Activated B cell treated with CpG ODN at 0.5 μM for 24 hours (primary cell): ENCODE measurements around the gene LGALS8. TPM values are rescaled to one million over a fixed set of nuclear protein-coding genes. Genes with fewer than 3 reads are reported as not detected.

Experiments used
- ATAC-seq: fragments of 200-7000 bp; cut with Tn5 transposase; one replicate; pipeline ENCODE4 v1.10.0; 2021; ENCODE audit warnings: low read depth, mild to moderate bottlenecking, moderate library complexity
- CTCF ChIA-PET: fragments of 350-600 bp; sonication (Branson Sonifier 250); formaldehyde crosslinking; loops from one replicate; lab custom pipeline; 2021; ENCODE audit warnings: antibody characterized with exemption; lab: Charles Lee
- POLR2A ChIA-PET: fragments of 350-600 bp; sonication (Branson Sonifier 250); formaldehyde crosslinking; loops from one replicate; lab custom pipeline; 2021; ENCODE audit warnings: antibody characterized with exemption; lab: Charles Lee
- DNase-seq: peaks from one replicate; pipeline ENCODE4 v3.0.0; 2022
- H3K27ac Mint-ChIP-seq: one replicate; pipeline ENCODE4 v1.8.0; 2020; ENCODE audit warnings: mixed read lengths
- H3K27me3 Mint-ChIP-seq: one replicate; pipeline ENCODE4 v1.8.0; 2021; ENCODE audit warnings: mixed read lengths
- H3K36me3 Mint-ChIP-seq: one replicate; pipeline ENCODE4 v1.8.0; 2021; ENCODE audit warnings: low read depth, mixed read lengths
- H3K4me1 Mint-ChIP-seq: one replicate; pipeline ENCODE4 v1.8.0; 2021; ENCODE audit warnings: mixed read lengths
- H3K4me3 Mint-ChIP-seq: one replicate; pipeline ENCODE4 v1.8.0; 2020; ENCODE audit warnings: mild to moderate bottlenecking, mixed read lengths
- H3K9me3 Mint-ChIP-seq: one replicate; pipeline ENCODE4 v1.8.0; 2020; ENCODE audit warnings: mixed read lengths
- CTCF ChIP-seq: fragments of 200-600 bp; IDR thresholded peaks from one replicate; pipeline ENCODE4 v1.8.0; 2022; ENCODE audit warnings: antibody characterized with exemption, mild to moderate bottlenecking
- intact Hi-C: fragments of 100-400 bp; cut with micrococcal nuclease; formaldehyde crosslinking; loops from one replicate; pipeline ENCODE4 v1.15.1; 2024
- total RNA-seq: library from RNA; stranded (reverse); gene quantifications from 2 replicates; pipeline ENCODE4 v1.2.3, GENCODE V29; 2022

LGALS8 gene
- total RNA-seq, 1 donor from 2014 or later: 37.4 TPM

GRCh38 chr1:236494586-236495466, 29.0 kb upstream of the LGALS8 start:
- H3K36me3 Mint-ChIP-seq: no peaks in the 10 kb centered on the region
- no peaks in the 10 kb centered on the region for H3K9me3 Mint-ChIP-seq
- TF ChIP-seq CTCF: no peak
- CTCF ChIA-PET: no interaction called here
- DNase-seq (no peak), ATAC-seq (no peak)
- H3K27ac Mint-ChIP-seq: no peak overlapping the region
- peaks cover 34% of the 10 kb centered on the region for H3K27me3 Mint-ChIP-seq
- no peak overlapping the region for H3K4me3 Mint-ChIP-seq
- intact Hi-C loops: no loop called here
- no peaks in the 10 kb centered on the region for H3K4me1 Mint-ChIP-seq
- POLR2A ChIA-PET: no interaction called here

- DNase-seq: no peak
- Mint-ChIP-seq H3K27ac (no peak overlapping the region), H3K4me1 (no peaks in the 10 kb centered on the region), H3K36me3 (no peaks in the 10 kb centered on the region), H3K4me3 (no peak overlapping the region), H3K9me3 (no peaks in the 10 kb centered on the region), H3K27me3 (peaks cover 32% of the 10 kb centered on the region)
- no peak for ATAC-seq
- CTCF ChIA-PET: no interaction called here
- intact Hi-C loops: no loop called here
- POLR2A ChIA-PET: no interaction called here
- TF ChIP-seq CTCF: no peak
Observed at GRCh38 chr1:236495467-236496112, 28.2 kb upstream of the LGALS8 start.

GRCh38 chr1:236497908-236498307, 25.9 kb upstream of the LGALS8 start:
- CTCF ChIA-PET: no interaction called here
- POLR2A ChIA-PET: no interaction called here
- Mint-ChIP-seq H3K36me3 (no peaks in the 10 kb centered on the region), H3K27ac (no peak overlapping the region), H3K4me1 (peaks cover 7% of the 10 kb centered on the region), H3K27me3 (peaks cover 13% of the 10 kb centered on the region), H3K9me3 (no peaks in the 10 kb centered on the region), H3K4me3 (no peak overlapping the region)
- DNase-seq (no peak), ATAC-seq (no peak)
- intact Hi-C loops: no loop called here
- no peak for TF ChIP-seq CTCF

- Mint-ChIP-seq H3K4me3 (no peak overlapping the region), H3K36me3 (no peaks in the 10 kb centered on the region), H3K27ac (no peak overlapping the region), H3K27me3 (peaks cover 12% of the 10 kb centered on the region), H3K9me3 (no peaks in the 10 kb centered on the region), H3K4me1 (peaks cover 11% of the 10 kb centered on the region)
- DNase-seq (no peak), ATAC-seq (no peak)
- intact Hi-C loops: no loop called here
- POLR2A ChIA-PET: interaction anchor here (0.6 kb wide), 1 partner anchor 11 kb away, joined by 3 read pairs; no protein-coding TSS in a partner anchor
- no peak for TF ChIP-seq CTCF
- CTCF ChIA-PET: no interaction called here
Observed at GRCh38 chr1:236501093-236501492, 22.7 kb upstream of the LGALS8 start.

- peaks cover 11% of the 10 kb centered on the region for H3K4me1 Mint-ChIP-seq
- intact Hi-C loops: no loop called here
- POLR2A ChIA-PET: interaction anchor here (0.5 to 0.8 kb wide), 3 partner anchors 14 to 331 kb away, joined by 3 to 10 read pairs (median 6); no protein-coding TSS in a partner anchor
- ATAC-seq (no peak), DNase-seq (no peak)
- peaks cover 4% of the 10 kb centered on the region for H3K27me3 Mint-ChIP-seq
- no peaks in the 10 kb centered on the region for H3K9me3 Mint-ChIP-seq
- no peaks in the 10 kb centered on the region for H3K36me3 Mint-ChIP-seq
- no peak overlapping the region for H3K27ac Mint-ChIP-seq
- CTCF ChIA-PET: interaction anchor here (0.7 kb wide), 1 partner anchor 222 kb away, joined by 3 read pairs; no protein-coding TSS in a partner anchor
- no peak for TF ChIP-seq CTCF
- no peak overlapping the region for H3K4me3 Mint-ChIP-seq
Observed at GRCh38 chr1:236502579-236502971, 21.2 kb upstream of the LGALS8 start.
